ENCODE data around the gene SLC7A8. TPM values are rescaled to one million over a fixed set of nuclear protein-coding genes. Genes with fewer than 3 reads are reported as not detected.
"Not testable (repeated sequence)": the region's sequence is repeated elsewhere in the genome, so short reads cannot be mapped to it uniquely, and the experiment has no call there.

SLC7A8 gene
- not detected in 2 replicates for total RNA-seq (2013; cell fraction: nucleolus; rRNA removed)
- not detected in 2 replicates for total RNA-seq (2014; rRNA removed)
- not detected in 2 replicates for total RNA-seq (2014; rRNA removed; fragmentation: Illumina TruSeq; extraction: Trizol)
- 0.28 and 0.45 TPM in 2 replicates for total RNA-seq (2021)
- not detected for polyA plus RNA-seq (2011; ENCODE audit: low read depth)
- polyA plus RNA-seq (2011; rRNA removed) = not detected in 2 replicates
- not detected in 2 replicates for polyA plus RNA-seq (2011; cell fraction: cytosol; rRNA removed)
- polyA plus RNA-seq (2011; cell fraction: nucleus; rRNA removed) = 0.04 and 0.06 TPM in 2 replicates
- not detected in 2 replicates for polyA plus RNA-seq (2012)
- polyA plus RNA-seq (2014; fragmentation: Illumina TruSeq; extraction: Trizol) = 0.06 TPM in 1 of 2 replicates, not detected in the other
- not detected for polyA plus RNA-seq (2014; fragmentation: Nextera tagmentation; extraction: Ambion mirVana)
- polyA plus RNA-seq (2014; rRNA removed) = not detected in 2 replicates
- under 1 TPM in 1 of 2 experiments, not detected in 1; 0.21 TPM for polyA plus RNA-seq (2016; fragmentation: Nextera tagmentation; extraction: Ambion mirVana)
- not detected in 2 replicates for polyA minus RNA-seq (2011; rRNA and poly(A)+ RNA removed)
- polyA minus RNA-seq (2011; cell fraction: cytosol; rRNA and poly(A)+ RNA removed) = not detected in 2 replicates
- not detected in 2 replicates for polyA minus RNA-seq (2011; cell fraction: nucleus; rRNA and poly(A)+ RNA removed)
- Bru-seq, nascent RNA = percentile 3 among the genes with signal in this experiment
- percentile 11 among the genes with signal in this experiment for BruChase-seq, experiment 1, labeled RNA remaining after a 6-hour chase
- percentile 15 among the genes with signal in this experiment for BruChase-seq, experiment 2, labeled RNA remaining after a 2-hour chase
- long read RNA-seq, experiment 1 = 0 reads
- long read RNA-seq, experiment 2 = 0 reads

GRCh38 chr14:23183479-23183878 is at the start of gene SLC7A8:
SLC7A8 (minus strand) TSS chr14:23183660; CDS start chr14:23182914, 746 bp downstream.
- no peak for FAIRE-seq
- no peaks in the 10 kb centered on the region for H3K36me3 ChIP-seq (ENCODE audit: control insufficient read depth in 2 of 2, insufficient read depth in 2 of 2, low read length in 1 of 2)
- under 1% methylated on average over 17 of the region's 17 CpGs for WGBS (ENCODE audit: insufficient coverage, insufficient replicate concordance, low lambda C conversion rate, missing lambda C conversion rate)
- peaks cover 3 to 12% of the 10 kb centered on the region in 2 experiments for H3K27me3 ChIP-seq (replicated peaks in 1 of 2; ENCODE audit: control insufficient read depth in 2 of 2, insufficient read depth in 2 of 2, low read length in 1 of 2)
- POLR2A ChIA-PET = no interaction called here
- SMC1A ChIA-PET (ENCODE audit: uncharacterized antibody, unreplicated experiment) = interaction anchor here (0.8 to 5.3 kb wide), 3 partner anchors 58 to 89 kb away, joined by 3 to 34 read pairs (median 4); partner anchors contain the start of gene ACIN1
- H3K79me2 ChIP-seq (ENCODE audit: control insufficient read depth, insufficient read depth, low read length) = no peaks in the 10 kb centered on the region
- no TSS peak for BruUV-seq (replicated peaks)
- H4K20me1 ChIP-seq (ENCODE audit: control insufficient read depth, insufficient read depth) = no peaks in the 10 kb centered on the region
- ATAC-seq = no peak
- no peaks in the 10 kb centered on the region for H3K9me3 ChIP-seq (replicated peaks; ENCODE audit: control insufficient read depth, insufficient read depth, low read length)
- intact Hi-C loops (cut with micrococcal nuclease; ENCODE audit: unreplicated experiment) = no loop called here
- TF ChIP-seq POLR2A (IDR thresholded peaks at IDR 0.05; ENCODE audit: low read depth, low read length) = no peak
- TF ChIP-seq IKZF2 (IDR thresholded peaks at IDR 0.05) = no peak
- no peak for TF ChIP-seq TCF3 (IDR thresholded peaks at IDR 0.05; ENCODE audit: borderline replicate concordance, insufficient read depth, low read depth, low read length)
- no peak for TF ChIP-seq RAD51 (IDR thresholded peaks at IDR 0.05)
- TF ChIP-seq EED (IDR thresholded peaks at IDR 0.05; ENCODE audit: low read depth) = no peak
- no peak for TF ChIP-seq SMAD1 (IDR thresholded peaks at IDR 0.05; ENCODE audit: low read depth, partially characterized antibody)
- no peak for TF ChIP-seq ATF7 (IDR thresholded peaks at IDR 0.05; ENCODE audit: low read depth)
- no peak for TF ChIP-seq STAT3 (IDR thresholded peaks at IDR 0.05; ENCODE audit: low read depth, low read length)
- no peak for TF ChIP-seq MEF2B (IDR thresholded peaks at IDR 0.05; ENCODE audit: partially characterized antibody, poor library complexity, severe bottlenecking)
- peak within 1 kb of the TSS; percentile 20; the same call in 1 of the 2 replicates for H3K4me3 ChIP-seq
- peaks cover 7% of the 10 kb centered on the region; the same call in 1 of the 2 replicates for H3K4me1 ChIP-seq (ENCODE audit: control insufficient read depth, insufficient read depth, low read length)
- RAD21 ChIA-PET (ENCODE audit: unreplicated experiment) = no interaction called here
- in situ Hi-C loops (cut with MboI) = loop anchor here (10.0 kb wide), 1 partner anchor 59 kb away; no protein-coding TSS in a partner anchor
- no peak within 1 kb of the TSS for H3K27ac ChIP-seq (ENCODE audit: control insufficient read depth, insufficient read depth)
- CTCF ChIA-PET = interaction anchor here (2.1 to 8.5 kb wide), 2 partner anchors 61 to 115 kb away, joined by 7 to 127 read pairs; no protein-coding TSS in a partner anchor
- no peak within 1 kb of the TSS for H2AFZ ChIP-seq (ENCODE audit: control insufficient read depth, low read depth, low read length)
- peak within 1 kb of the TSS; percentile 50 for H3K4me2 ChIP-seq (ENCODE audit: control insufficient read depth, insufficient read depth)
- no peak for DNase-seq (ENCODE audit: low read depth, low spot score)
- H3K9ac ChIP-seq (ENCODE audit: control insufficient read depth, insufficient read depth, low read length) = no peak within 1 kb of the TSS

- DNase-seq (ENCODE audit: low read depth, low spot score); CTCF ChIA-PET; POLR2A ChIA-PET; RAD21 ChIA-PET (ENCODE audit: unreplicated experiment); H3K4me1 ChIP-seq (ENCODE audit: control insufficient read depth, insufficient read depth, low read length); H3K4me2 ChIP-seq (ENCODE audit: control insufficient read depth, insufficient read depth); intact Hi-C loops (cut with micrococcal nuclease; ENCODE audit: unreplicated experiment); H3K27me3 ChIP-seq (replicated peaks in 1 of 2; ENCODE audit: control insufficient read depth in 2 of 2, insufficient read depth in 2 of 2, low read length in 1 of 2); in situ Hi-C loops (cut with MboI); H3K27ac ChIP-seq (ENCODE audit: control insufficient read depth, insufficient read depth); FAIRE-seq; H3K9me3 ChIP-seq (replicated peaks; ENCODE audit: control insufficient read depth, insufficient read depth, low read length); H3K79me2 ChIP-seq (ENCODE audit: control insufficient read depth, insufficient read depth, low read length); ATAC-seq; H2AFZ ChIP-seq (ENCODE audit: control insufficient read depth, low read depth, low read length); H3K9ac ChIP-seq (ENCODE audit: control insufficient read depth, insufficient read depth, low read length); H4K20me1 ChIP-seq (ENCODE audit: control insufficient read depth, insufficient read depth); H3K36me3 ChIP-seq (ENCODE audit: control insufficient read depth in 2 of 2, insufficient read depth in 2 of 2, low read length in 1 of 2); BruUV-seq (replicated peaks); H3K4me3 ChIP-seq; SMC1A ChIA-PET (ENCODE audit: uncharacterized antibody, unreplicated experiment): not testable (repeated sequence)
- WGBS (ENCODE audit: insufficient coverage, insufficient replicate concordance, low lambda C conversion rate, missing lambda C conversion rate) = 77% methylated on average over 16 of the region's 38 CpGs
Measured at GRCh38 chr14:23232241-23232808, 48.9 kb upstream of the SLC7A8 start.

Data from GM12878 (cell line).